Mesenchymal stem cell (in vitro differentiated cells and primary cell): ENCODE data around the gene GIPC3.

Experiments used
- DNase-seq: peaks from one replicate; pipeline ENCODE4 v3.0.0-alpha.2; 2013
- H2AFZ ChIP-seq: one replicate; pipeline ENCODE4 v1.6.1; 2013; ENCODE audit warnings: low read depth, mild to moderate bottlenecking, control low read depth, inconsistent platforms, low read length, moderate library complexity
- H2AK5ac ChIP-seq: 2 replicates; pipeline ENCODE4 v1.6.1; 2013; ENCODE audit warnings: low read length, moderate library complexity, mild to moderate bottlenecking, inconsistent platforms; ENCODE audit not compliant: severe bottlenecking
- H2BK120ac ChIP-seq: one replicate; pipeline ENCODE4 v1.6.1; 2013; ENCODE audit warnings: low read depth, mild to moderate bottlenecking, inconsistent platforms, low read length, moderate library complexity
- H2BK12ac ChIP-seq, 2 experiments: one replicate each; pipeline ENCODE4 v1.6.1; 2013; ENCODE audit warnings: inconsistent platforms in 2 of 2, low read length in 2 of 2, mild to moderate bottlenecking in 2 of 2, moderate library complexity in 2 of 2, control low read depth in 1 of 2
- H2BK15ac ChIP-seq: one replicate; pipeline ENCODE4 v1.6.1; 2013; ENCODE audit warnings: mild to moderate bottlenecking, low read depth, inconsistent platforms; ENCODE audit not compliant: poor library complexity, severe bottlenecking
- H2BK5ac ChIP-seq: 2 replicates; pipeline ENCODE4 v1.6.1; 2013; ENCODE audit warnings: low read depth, mild to moderate bottlenecking, low read length, control low read depth, inconsistent platforms; ENCODE audit not compliant: poor library complexity, severe bottlenecking
- H3K14ac ChIP-seq, 2 experiments: one replicate each; pipeline ENCODE4 v1.6.1; 2013; ENCODE audit warnings: inconsistent platforms in 2 of 2, low read length in 2 of 2, control low read depth in 1 of 2, mild to moderate bottlenecking in 1 of 2, moderate library complexity in 1 of 2
- H3K18ac ChIP-seq, 2 experiments: one replicate each; pipeline ENCODE4 v1.6.1; 2013; ENCODE audit warnings: inconsistent platforms in 2 of 2, low read length in 2 of 2, control low read depth in 1 of 2, low read depth in 1 of 2, mild to moderate bottlenecking in 1 of 2
- H3K23ac ChIP-seq, 2 experiments: one replicate each; pipeline ENCODE4 v1.6.1; 2013; ENCODE audit warnings: inconsistent platforms in 2 of 2, low read length in 2 of 2, mild to moderate bottlenecking in 2 of 2, moderate library complexity in 2 of 2, control low read depth in 1 of 2
- H3K27ac ChIP-seq: 2 replicates; pipeline ENCODE4 v1.5.1; 2013; ENCODE audit warnings: mild to moderate bottlenecking, moderate library complexity, low read length, control low read depth, inconsistent platforms; ENCODE audit not compliant: poor library complexity, severe bottlenecking
- H3K27me3 ChIP-seq, 2 experiments: 2 replicates each; pipeline versions ENCODE4 v1.6.1 to v1.7.0; 2013; ENCODE audit warnings: low read length in 2 of 2, mild to moderate bottlenecking in 2 of 2, moderate library complexity in 2 of 2, control low read depth in 1 of 2, inconsistent platforms in 1 of 2; ENCODE audit not compliant: control insufficient read depth in 1 of 2, insufficient read depth in 1 of 2
- H3K36me3 ChIP-seq, 2 experiments: 2 replicates each; pipeline versions ENCODE4 v1.6.1 to v1.7.0; 2013; ENCODE audit warnings: low read length in 2 of 2, control low read depth in 1 of 2, inconsistent platforms in 1 of 2, low read depth in 1 of 2, mild to moderate bottlenecking in 1 of 2; ENCODE audit not compliant: insufficient read depth in 2 of 2, control insufficient read depth in 1 of 2
- H3K4ac ChIP-seq, 2 experiments: one replicate each; pipeline ENCODE4 v1.6.1; 2013; ENCODE audit warnings: inconsistent platforms in 2 of 2, low read length in 2 of 2, mild to moderate bottlenecking in 2 of 2, moderate library complexity in 2 of 2, control low read depth in 1 of 2, low read depth in 1 of 2
- H3K4me1 ChIP-seq: 2 replicates; pipeline ENCODE4 v1.6.1; 2013; ENCODE audit warnings: low read depth, low read length, control low read depth; ENCODE audit not compliant: control insufficient read depth, insufficient read depth
- H3K4me2 ChIP-seq: 2 replicates; pipeline ENCODE4 v1.6.1; 2013; ENCODE audit warnings: low read length, mild to moderate bottlenecking, inconsistent platforms; ENCODE audit not compliant: poor library complexity, severe bottlenecking
- H3K4me3 ChIP-seq, 2 experiments: 2 replicates each; pipeline versions ENCODE4 v1.5.1 to v1.7.0; 2013; ENCODE audit warnings: low read length in 2 of 2, mild to moderate bottlenecking in 2 of 2, control low read depth in 1 of 2, low read depth in 1 of 2; ENCODE audit not compliant: insufficient read depth in 1 of 2
- H3K79me1 ChIP-seq: replicated peaks from 2 replicates; pipeline ENCODE4 v1.6.1; 2013; ENCODE audit warnings: mild to moderate bottlenecking, control low read depth, low read length, inconsistent platforms; ENCODE audit not compliant: poor library complexity, severe bottlenecking
- H3K9ac ChIP-seq: 2 replicates; pipeline ENCODE4 v1.7.0; 2013; ENCODE audit warnings: mild to moderate bottlenecking, low read length, moderate library complexity
- H3K9me3 ChIP-seq: 2 replicates; pipeline ENCODE4 v1.7.0; 2013; ENCODE audit warnings: mild to moderate bottlenecking, low read length; ENCODE audit not compliant: control insufficient read depth
- H4K8ac ChIP-seq: one replicate; pipeline ENCODE4 v1.6.1; 2013; ENCODE audit warnings: inconsistent platforms, mild to moderate bottlenecking, low read length, moderate library complexity
- H4K91ac ChIP-seq: one replicate; pipeline ENCODE4 v1.6.1; 2013; ENCODE audit warnings: mild to moderate bottlenecking, low read length, inconsistent platforms
- WGBS: methylation state at CpG from one replicate; pipeline ENCODE4 v1.1.7; 2013; ENCODE audit warnings: mixed read lengths; 5-methylcytosine and 5-hydroxymethylcytosine counted together

Gene GIPC3

DNA sequence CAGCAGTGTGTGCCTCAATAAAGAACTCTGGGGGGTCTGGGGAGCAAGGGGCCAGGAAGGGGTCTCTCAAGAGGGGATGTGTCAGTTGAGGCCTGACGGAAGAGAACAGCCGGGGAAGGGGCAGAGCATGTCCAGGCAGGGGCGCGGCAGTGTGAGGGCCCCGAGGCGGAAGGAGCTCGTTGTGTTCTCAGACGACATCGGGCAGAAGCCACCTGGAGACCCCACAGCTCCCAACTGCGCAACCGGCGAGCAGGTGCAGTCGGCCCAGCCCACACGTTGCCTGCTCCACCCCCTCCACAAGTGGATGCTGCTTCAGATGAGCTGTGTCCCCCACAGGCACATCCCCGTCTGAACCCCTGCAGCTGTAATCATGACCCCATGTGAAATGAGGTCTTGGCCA, 36.4 kb downstream of the GIPC3 start:
- Histone ChIP-seq H2AK5ac (no peak overlapping the region), H2BK5ac (no peak overlapping the region), H3K27ac (no peak overlapping the region), H2BK120ac (no peak overlapping the region), H4K91ac (no peak overlapping the region), H3K4ac (no peak overlapping the region), H3K79me1 (peaks cover 29% of the 10 kb centered on the region), H3K9me3 (no peaks in the 10 kb centered on the region), H2BK15ac (no peak overlapping the region), H2AFZ (no peak overlapping the region), H3K18ac (no peak overlapping the region), H3K4me3 (no peak overlapping the region), H3K36me3 (peaks cover 38 to 75% of the 10 kb centered on the region in 2 experiments), H3K4me1 (peaks cover 19% of the 10 kb centered on the region), H3K27me3 (no peaks in the 10 kb centered on the region), H3K14ac (no peak overlapping the region), H3K4me2 (no peak overlapping the region), H3K23ac (no peak overlapping the region), H3K9ac (no peak overlapping the region), H2BK12ac (no peak overlapping the region), H4K8ac (no peak overlapping the region)
- 98% methylated on average over 15 of the region's 15 CpGs for WGBS
- no peak for DNase-seq

- Histone ChIP-seq H3K4me2 (no peak overlapping the region), H2BK120ac (no peak overlapping the region), H3K9me3 (no peaks in the 10 kb centered on the region), H2AFZ (no peak overlapping the region), H4K91ac (no peak overlapping the region), H3K27ac (no peak overlapping the region), H2BK12ac (no peak overlapping the region), H3K23ac (no peak overlapping the region), H3K4ac (no peak overlapping the region), H3K27me3 (no peaks in the 10 kb centered on the region), H3K9ac (no peak overlapping the region), H2BK15ac (no peak overlapping the region), H2BK5ac (no peak overlapping the region), H3K4me1 (peaks cover 19% of the 10 kb centered on the region), H4K8ac (no peak overlapping the region), H3K36me3 (peaks cover 32 to 71% of the 10 kb centered on the region in 2 experiments), H3K14ac (no peak overlapping the region), H3K18ac (no peak overlapping the region), H3K4me3 (no peak overlapping the region), H2AK5ac (no peak overlapping the region), H3K79me1 (peaks cover 29% of the 10 kb centered on the region)
- no peak for DNase-seq
- WGBS: 86% methylated on average over 12 of the region's 12 CpGs
Measured at GRCh38 chr19:3622224-3622623, 36.9 kb downstream of the GIPC3 start.

DNA sequence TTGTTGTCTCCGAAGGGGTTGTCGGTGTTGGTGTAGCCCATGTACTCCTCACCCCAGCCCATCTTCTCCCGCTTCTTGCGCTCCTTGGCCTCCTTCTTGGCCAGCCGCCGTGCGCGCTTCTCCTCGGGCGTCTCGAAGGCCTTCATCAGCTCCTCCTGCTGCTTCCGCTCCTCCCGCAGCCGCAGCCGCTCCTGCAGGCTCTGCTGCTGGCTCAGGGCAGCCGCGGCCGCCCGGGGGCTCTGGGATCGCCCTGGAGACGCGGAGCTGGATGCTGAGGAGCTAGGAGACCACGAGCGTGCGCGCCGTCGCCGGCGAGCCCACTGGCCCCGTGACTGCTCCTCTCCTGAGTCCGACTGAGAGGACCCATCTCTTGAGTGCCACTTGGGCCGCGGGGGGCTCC, 38.4 kb downstream of the GIPC3 start:
- Histone ChIP-seq H4K8ac (no peak overlapping the region), H2BK12ac (no peak overlapping the region), H2BK5ac (no peak overlapping the region), H2BK15ac (no peak overlapping the region), H3K36me3 (peaks cover 28 to 58% of the 10 kb centered on the region in 2 experiments), H3K27me3 (no peaks in the 10 kb centered on the region), H3K4me2 (no peak overlapping the region), H2AK5ac (no peak overlapping the region), H3K4me1 (peaks cover 17% of the 10 kb centered on the region), H2AFZ (no peak overlapping the region), H3K18ac (no peak overlapping the region), H3K4ac (no peak overlapping the region), H2BK120ac (no peak overlapping the region), H3K4me3 (no peak overlapping the region), H3K27ac (no peak overlapping the region), H4K91ac (no peak overlapping the region), H3K79me1 (peaks cover 30% of the 10 kb centered on the region), H3K9ac (no peak overlapping the region), H3K23ac (no peak overlapping the region), H3K9me3 (no peaks in the 10 kb centered on the region), H3K14ac (no peak overlapping the region)
- WGBS: 98% methylated on average over 32 of the region's 34 CpGs
- no peak for DNase-seq

DNA sequence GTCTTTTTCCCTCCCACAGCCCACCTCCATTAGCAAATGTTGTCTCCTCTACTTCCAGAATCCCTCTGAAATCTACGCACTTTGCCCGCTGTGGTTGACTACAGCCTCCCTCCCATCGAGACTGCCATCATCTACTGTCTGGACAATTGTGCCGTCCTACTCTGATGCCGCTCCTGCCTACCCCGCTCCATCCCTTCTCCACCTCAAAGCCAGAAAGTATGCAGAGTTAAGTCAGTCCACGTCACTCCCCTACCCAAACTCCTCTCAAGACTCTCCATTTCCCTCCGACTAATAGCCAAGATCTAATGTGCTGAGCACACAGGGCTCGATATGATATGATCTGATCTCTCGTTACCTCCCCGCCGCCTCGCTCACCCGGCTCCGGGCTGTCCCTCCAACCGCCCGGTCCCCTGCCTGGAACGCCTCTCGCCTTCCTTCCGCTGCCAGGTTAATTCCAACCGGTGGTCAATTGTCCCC, 40.8 kb downstream of the GIPC3 start:
- no peak overlapping the region for H2BK15ac ChIP-seq
- H3K4me2 ChIP-seq: peak overlapping the region; percentile 89
- H3K9me3 ChIP-seq: no peaks in the 10 kb centered on the region
- H3K4me1 ChIP-seq: peaks cover 18% of the 10 kb centered on the region
- peak overlapping the region in 1 of 2 experiments; percentile 46 for H3K23ac ChIP-seq
- peak overlapping the region; percentile 91 for H3K9ac ChIP-seq
- H3K18ac ChIP-seq: no peak overlapping the region
- no peak overlapping the region for H3K4ac ChIP-seq
- H4K91ac ChIP-seq: no peak overlapping the region
- H2BK120ac ChIP-seq: no peak overlapping the region
- H3K27me3 ChIP-seq: no peaks in the 10 kb centered on the region
- no peak overlapping the region for H3K14ac ChIP-seq
- H3K27ac ChIP-seq: no peak overlapping the region
- peaks cover 24 to 47% of the 10 kb centered on the region in 2 experiments for H3K36me3 ChIP-seq
- H3K4me3 ChIP-seq: peak overlapping the region; percentile 98 to 100
- no peak overlapping the region for H2BK12ac ChIP-seq
- DNase-seq: peak; percentile 35
- no peak overlapping the region for H4K8ac ChIP-seq
- 2% methylated on average over 21 of the region's 21 CpGs for WGBS
- no peak overlapping the region for H2AFZ ChIP-seq
- H2AK5ac ChIP-seq: no peak overlapping the region
- no peak overlapping the region for H2BK5ac ChIP-seq
- peaks cover 23% of the 10 kb centered on the region for H3K79me1 ChIP-seq
